Measurements from ENCODE around the gene CRYBA4. TPM values are rescaled to one million over a fixed set of nuclear protein-coding genes. Genes with fewer than 3 reads are reported as not detected.

CRYBA4 gene
- total RNA-seq, 4 donors from 2014 or later = not detected

GRCh38 chr22:26667140-26667539 is 45.4 kb downstream of the CRYBA4 start:
- TF ChIP-seq CTCF (IDR thresholded peaks at IDR 0.05) (no peak), EP300 (IDR thresholded peaks at IDR 0.05) (no peak), POLR2AphosphoS5 (IDR thresholded peaks at IDR 0.05) (no peak), POLR2A (IDR thresholded peaks at IDR 0.05; ENCODE audit: low read depth) (no peak)
- intact Hi-C loops (cut with DNase I) = no loop called here
- DNase-seq (ENCODE audit: extremely low spot score) = no peak
- Histone ChIP-seq H3K27me3 (peaks cover 0 to 46% (median 0%) of the 10 kb centered on the region in 4 donors), H3K4me3 (no peak overlapping the region), H3K9me3 (no peaks in the 10 kb centered on the region), H3K4me1 (peaks cover 3 to 16% (median 5%) of the 10 kb centered on the region in 4 donors), H3K36me3 (no peaks in the 10 kb centered on the region), H3K27ac (replicated peaks in 1 of 4) (no peak overlapping the region)
- 79% methylated on average over 12 of the region's 13 CpGs for WGBS

- Histone ChIP-seq H3K27me3 (peaks cover 0 to 33% (median 0%) of the 10 kb centered on the region in 4 donors), H3K9me3 (no peaks in the 10 kb centered on the region), H3K36me3 (no peaks in the 10 kb centered on the region), H3K4me3 (no peak overlapping the region), H3K4me1 (peaks cover 13 to 30% (median 16%) of the 10 kb centered on the region in 4 donors), H3K27ac (replicated peaks in 1 of 4) (no peak overlapping the region)
- intact Hi-C loops (cut with DNase I) = no loop called here
- no peak for DNase-seq (ENCODE audit: extremely low spot score)
- peak in 1 of 3 experiments; percentile 13 for TF ChIP-seq CTCF (IDR thresholded peaks at IDR 0.05)
- TF ChIP-seq POLR2A (IDR thresholded peaks at IDR 0.05; ENCODE audit: low read depth) = no peak
- 100% methylated on average over 1 of the region's 2 CpGs for WGBS
Measured at GRCh38 chr22:26669060-26669481, 47.3 kb downstream of the CRYBA4 start.

GRCh38 chr22:26670459-26670858 is 48.7 kb downstream of the CRYBA4 start:
- Histone ChIP-seq H3K36me3 (no peaks in the 10 kb centered on the region), H3K27ac (replicated peaks in 1 of 4) (no peak overlapping the region), H3K9me3 (no peaks in the 10 kb centered on the region), H3K4me1 (peaks cover 20 to 41% (median 28%) of the 10 kb centered on the region in 4 donors), H3K27me3 (peaks cover 0 to 26% (median 0%) of the 10 kb centered on the region in 4 donors), H3K4me3 (no peak overlapping the region)
- 86% methylated on average over 4 of the region's 4 CpGs for WGBS
- TF ChIP-seq CTCF (IDR thresholded peaks at IDR 0.05) = no peak
- TF ChIP-seq POLR2AphosphoS5 (IDR thresholded peaks at IDR 0.05) = no peak
- no peak for TF ChIP-seq POLR2A (IDR thresholded peaks at IDR 0.05; ENCODE audit: low read depth)
- no peak for TF ChIP-seq EP300 (IDR thresholded peaks at IDR 0.05)
- no peak for DNase-seq (ENCODE audit: extremely low spot score)
- intact Hi-C loops (cut with DNase I) = no loop called here

- peak overlapping the region; percentile 88 to 98 (median 91) for H3K27ac ChIP-seq (replicated peaks in 1 of 4)
- no peak overlapping the region for H3K4me3 ChIP-seq
- peaks cover 0 to 23% (median 0%) of the 10 kb centered on the region in 4 donors for H3K27me3 ChIP-seq
- intact Hi-C loops (cut with DNase I) = no loop called here
- peaks cover 20 to 38% (median 28%) of the 10 kb centered on the region in 4 donors for H3K4me1 ChIP-seq
- TF ChIP-seq EP300 (IDR thresholded peaks at IDR 0.05) (no peak), CTCF (IDR thresholded peaks at IDR 0.05) (no peak), POLR2AphosphoS5 (IDR thresholded peaks at IDR 0.05) (no peak), POLR2A (IDR thresholded peaks at IDR 0.05; ENCODE audit: low read depth) (no peak)
- WGBS = 89% methylated on average over 15 of the region's 15 CpGs
- no peak for DNase-seq (ENCODE audit: extremely low spot score)
- no peaks in the 10 kb centered on the region for H3K9me3 ChIP-seq
- no peaks in the 10 kb centered on the region for H3K36me3 ChIP-seq
Measured at GRCh38 chr22:26671317-26672059, 49.7 kb downstream of the CRYBA4 start.
